Measurements from ENCODE around the gene RNASEL. TPM values are rescaled to one million over a fixed set of nuclear protein-coding genes. Genes with fewer than 3 reads are reported as not detected.

The RNASEL gene
- total RNA-seq, 1 experiment from 2014 or later: 6.4 TPM

GRCh38 chr1:182603646-182604174 is 14.7 kb upstream of the RNASEL start:
- in situ Hi-C loops (cut with HindIII; ENCODE audit: low pct_unique_long_range_greater_than_20kb, low sequenced_read_pairs): no loop called here
- no peak for DNase-seq (ENCODE audit: low read depth)

DNA sequence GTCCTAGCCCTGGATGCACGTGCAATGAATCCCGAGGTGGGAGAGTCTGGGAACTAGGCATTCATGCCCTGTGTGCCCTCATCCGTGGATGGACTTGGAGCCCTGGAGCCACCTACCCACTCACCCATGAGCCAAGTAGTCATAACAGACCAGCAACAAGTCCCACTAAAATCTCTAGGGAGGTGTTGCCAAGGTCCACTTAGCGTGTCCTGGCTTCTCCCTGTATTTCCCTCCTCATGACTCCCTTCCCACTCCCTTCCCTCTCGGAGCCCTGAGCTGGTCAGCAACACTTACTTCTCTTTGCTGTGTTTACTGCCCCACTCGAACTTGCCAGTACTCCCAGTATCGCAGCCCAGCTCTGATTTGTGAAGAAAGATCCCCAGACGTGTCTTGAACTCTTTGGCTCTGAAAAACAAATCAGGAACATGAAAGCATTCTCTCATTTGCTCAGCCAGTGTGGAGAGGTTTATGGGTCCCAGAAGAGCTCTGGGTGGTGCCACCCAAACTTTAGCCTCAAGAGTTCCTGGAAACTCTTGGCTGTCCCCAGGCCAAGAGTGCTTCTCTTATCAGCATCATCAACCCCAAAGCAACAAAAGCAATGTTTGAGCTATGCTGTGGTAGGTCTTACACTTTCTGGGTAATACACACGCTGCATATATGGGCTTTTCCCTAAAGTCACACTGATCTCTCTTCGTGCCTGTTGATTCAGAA is 14.0 kb upstream of the RNASEL start:
- in situ Hi-C loops (cut with HindIII; ENCODE audit: low pct_unique_long_range_greater_than_20kb, low sequenced_read_pairs): no loop called here
- no peak for DNase-seq (ENCODE audit: low read depth)

DNA sequence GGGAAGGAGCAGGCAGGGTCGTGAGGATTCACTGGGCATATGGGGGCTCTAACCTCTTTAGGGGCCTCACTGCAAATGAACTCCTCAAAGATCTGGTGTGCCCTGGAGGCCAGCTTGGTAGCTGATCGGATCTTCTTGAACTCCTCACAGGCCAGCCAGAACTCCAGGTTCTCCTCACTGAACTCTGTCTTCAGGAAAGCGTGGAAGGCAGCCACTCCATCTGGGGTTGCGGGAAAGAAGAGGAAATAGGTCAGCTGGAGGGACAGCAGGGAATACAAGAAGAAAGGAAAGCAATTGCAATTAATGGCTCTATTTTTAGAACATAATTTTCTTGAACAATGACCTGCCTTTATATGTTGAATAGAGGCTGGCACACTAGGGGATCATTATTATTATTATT is 12.9 kb upstream of the RNASEL start:
- DNase-seq (ENCODE audit: low read depth): no peak
- in situ Hi-C loops (cut with HindIII; ENCODE audit: low pct_unique_long_range_greater_than_20kb, low sequenced_read_pairs): no loop called here

- in situ Hi-C loops (cut with HindIII; ENCODE audit: low pct_unique_long_range_greater_than_20kb, low sequenced_read_pairs): no loop called here
- peak; percentile 54 for DNase-seq (ENCODE audit: low read depth)
Measured at GRCh38 chr1:182601416-182601786, 12.3 kb upstream of the RNASEL start.

DNA sequence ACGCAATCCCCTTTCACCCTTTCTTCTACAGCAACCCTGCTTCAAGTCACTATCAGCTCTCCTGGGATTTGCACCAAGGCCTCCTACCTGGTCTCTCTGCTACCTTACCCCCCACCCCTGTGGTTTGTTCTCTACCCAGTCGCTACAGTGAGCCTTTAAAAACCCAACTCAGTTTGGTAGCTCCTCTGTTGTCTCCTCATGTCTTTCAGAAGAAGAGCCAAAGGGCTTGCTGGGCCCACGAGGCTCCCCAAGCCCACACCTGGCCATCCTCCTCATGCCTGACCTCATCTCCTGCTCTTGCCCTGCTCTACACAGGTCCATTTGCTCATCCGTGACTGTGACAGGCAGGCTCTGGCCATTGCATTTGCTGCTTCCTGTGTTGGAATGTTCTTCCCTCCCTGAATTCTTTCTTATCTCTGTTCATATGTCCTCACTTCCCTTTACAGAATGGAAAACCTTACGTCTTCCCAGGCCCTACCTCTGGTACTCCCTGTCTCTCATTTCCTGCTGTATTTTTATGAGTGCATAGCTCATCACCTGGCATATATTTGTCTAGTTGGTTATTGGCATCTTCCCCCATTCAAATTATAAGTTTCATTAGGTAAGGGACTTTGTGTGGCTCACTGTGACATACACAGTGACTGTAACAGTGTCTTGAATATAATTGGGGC is 11.8 kb upstream of the RNASEL start:
- no peak for DNase-seq (ENCODE audit: low read depth)
- in situ Hi-C loops (cut with HindIII; ENCODE audit: low pct_unique_long_range_greater_than_20kb, low sequenced_read_pairs): no loop called here

GRCh38 chr1:182600036-182600713 is 11.1 kb upstream of the RNASEL start:
- DNase-seq (ENCODE audit: low read depth): no peak
- in situ Hi-C loops (cut with HindIII; ENCODE audit: low pct_unique_long_range_greater_than_20kb, low sequenced_read_pairs): no loop called here

DNA sequence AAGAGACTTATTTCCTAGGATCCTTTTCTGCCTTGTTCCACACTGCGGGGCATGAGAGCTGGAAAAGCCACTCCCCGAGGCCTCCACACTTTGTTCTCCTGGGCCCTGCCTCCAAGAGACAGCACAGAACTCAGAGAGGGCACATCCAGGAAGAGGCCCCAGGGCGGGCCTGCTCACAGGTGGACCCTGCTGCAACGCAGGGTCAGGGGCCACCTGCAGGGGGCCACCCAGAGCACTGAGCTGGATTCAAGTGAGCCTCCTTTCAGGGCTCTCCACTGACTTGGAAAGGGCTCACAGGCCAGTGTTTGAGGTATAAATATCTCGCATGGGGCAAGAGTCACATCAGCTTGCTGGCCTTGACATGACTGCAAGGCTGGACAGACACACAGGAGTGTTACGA is 10.3 kb upstream of the RNASEL start:
- in situ Hi-C loops (cut with HindIII; ENCODE audit: low pct_unique_long_range_greater_than_20kb, low sequenced_read_pairs): no loop called here
- DNase-seq (ENCODE audit: low read depth): no peak

GRCh38 chr1:182598296-182598695 is 9.2 kb upstream of the RNASEL start:
- in situ Hi-C loops (cut with HindIII; ENCODE audit: low pct_unique_long_range_greater_than_20kb, low sequenced_read_pairs): no loop called here
- DNase-seq (ENCODE audit: low read depth): no peak

GRCh38 chr1:182596934-182597333 is 7.9 kb upstream of the RNASEL start:
- in situ Hi-C loops (cut with HindIII; ENCODE audit: low pct_unique_long_range_greater_than_20kb, low sequenced_read_pairs): no loop called here
- DNase-seq (ENCODE audit: low read depth): no peak

DNA sequence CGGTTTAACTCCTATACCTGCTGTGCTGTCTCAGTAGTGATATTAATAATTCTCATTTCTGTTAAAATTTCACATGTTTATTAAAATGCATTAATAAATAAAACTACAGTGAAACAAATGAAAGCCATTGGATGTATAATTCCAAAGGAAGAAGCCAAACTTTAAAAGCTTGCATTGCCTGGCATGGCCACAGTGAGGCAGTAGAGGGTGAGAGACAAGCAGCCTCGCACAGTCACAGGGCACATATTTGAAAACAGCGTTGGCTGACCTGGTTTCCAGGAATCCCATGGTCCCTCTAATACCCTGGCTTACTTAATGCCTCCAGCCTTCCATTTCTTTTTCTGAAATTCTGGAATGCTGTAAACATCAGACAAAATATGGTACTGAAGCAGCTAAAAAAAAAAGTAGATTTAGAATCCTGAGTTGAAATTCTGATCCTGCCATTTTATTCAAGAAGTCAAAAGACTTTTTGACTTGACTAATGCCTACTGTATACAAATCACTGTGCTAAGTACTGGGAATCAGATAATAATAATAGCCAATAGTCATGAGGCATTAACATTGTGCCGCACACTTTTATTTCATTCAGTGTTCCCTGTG is 6.7 kb upstream of the RNASEL start:
- in situ Hi-C loops (cut with HindIII; ENCODE audit: low pct_unique_long_range_greater_than_20kb, low sequenced_read_pairs): no loop called here
- DNase-seq (ENCODE audit: low read depth): no peak

DNA sequence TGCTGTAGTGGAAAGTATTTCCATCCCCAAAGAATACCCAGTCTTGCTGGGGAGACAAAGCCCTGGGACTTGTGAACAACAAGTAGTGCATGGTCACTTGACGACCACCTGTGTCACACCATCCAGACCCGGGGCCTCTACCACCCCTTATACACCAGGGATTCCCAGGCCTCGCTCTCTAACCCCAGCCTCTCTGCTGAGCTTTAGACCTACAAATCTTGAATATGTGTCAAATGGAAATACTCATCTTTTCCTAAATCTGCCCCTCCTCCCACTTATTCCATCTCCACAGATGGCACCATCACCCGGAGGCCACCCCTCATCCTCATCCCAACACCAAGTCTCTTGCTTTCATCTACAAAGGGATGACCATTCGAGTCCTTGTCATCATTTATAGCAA is 875 bp upstream of the RNASEL start:
- in situ Hi-C loops (cut with HindIII; ENCODE audit: low pct_unique_long_range_greater_than_20kb, low sequenced_read_pairs): no loop called here
- DNase-seq (ENCODE audit: low read depth): no peak

- in situ Hi-C loops (cut with HindIII; ENCODE audit: low pct_unique_long_range_greater_than_20kb, low sequenced_read_pairs): no loop called here
- DNase-seq (ENCODE audit: low read depth): no peak
Measured at GRCh38 chr1:182589520-182589919, 464 bp upstream of the RNASEL start.

GRCh38 chr1:182587666-182588499 is 1.2 kb downstream of the RNASEL start:
- in situ Hi-C loops (cut with HindIII; ENCODE audit: low pct_unique_long_range_greater_than_20kb, low sequenced_read_pairs): no loop called here
- no peak for DNase-seq (ENCODE audit: low read depth)

DNA sequence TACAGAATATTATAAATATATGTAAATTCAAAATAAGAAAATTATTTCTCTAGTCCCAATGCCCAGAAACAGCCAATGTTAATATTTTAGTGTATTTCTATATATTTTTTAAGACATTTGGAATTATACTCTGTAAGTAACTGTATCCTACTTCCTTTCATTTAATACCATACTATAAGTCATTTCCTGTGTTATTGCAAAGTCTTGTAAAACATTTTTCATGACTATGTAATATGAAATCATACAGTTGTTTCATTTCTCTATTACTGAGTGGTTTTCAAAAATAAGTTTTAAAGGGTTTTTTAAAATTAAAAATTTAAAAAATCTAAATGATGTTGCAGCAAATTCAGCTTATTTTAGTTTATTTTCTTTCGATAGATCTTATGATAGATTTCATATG is 2.0 kb downstream of the RNASEL start:
- DNase-seq (ENCODE audit: low read depth): no peak
- in situ Hi-C loops (cut with HindIII; ENCODE audit: low pct_unique_long_range_greater_than_20kb, low sequenced_read_pairs): no loop called here

DNA sequence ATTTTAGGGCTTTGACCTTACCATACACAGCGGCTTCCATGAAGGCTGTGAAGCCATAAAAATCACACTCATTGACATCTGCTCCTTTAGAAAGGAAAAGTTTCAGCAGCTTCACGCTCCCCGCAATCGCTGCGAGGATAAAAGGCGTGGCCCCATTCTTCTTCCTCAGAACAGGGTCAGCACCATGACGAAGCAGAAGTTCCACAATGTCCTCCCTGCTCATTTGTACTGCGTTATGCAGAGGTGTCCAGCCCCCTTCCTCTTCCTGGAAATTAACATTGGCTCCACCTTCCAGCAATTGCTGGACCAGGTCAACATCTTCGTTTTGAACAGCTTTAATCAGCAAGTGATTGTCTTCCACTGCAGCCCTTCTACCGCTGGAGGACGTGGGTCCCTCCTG is 2.7 kb downstream of the RNASEL start:
- DNase-seq (ENCODE audit: low read depth): no peak
- in situ Hi-C loops (cut with HindIII; ENCODE audit: low pct_unique_long_range_greater_than_20kb, low sequenced_read_pairs): no loop called here

GRCh38 chr1:182584746-182585145 is 4.3 kb downstream of the RNASEL start:
- in situ Hi-C loops (cut with HindIII; ENCODE audit: low pct_unique_long_range_greater_than_20kb, low sequenced_read_pairs): no loop called here
- DNase-seq (ENCODE audit: low read depth): no peak

DNA sequence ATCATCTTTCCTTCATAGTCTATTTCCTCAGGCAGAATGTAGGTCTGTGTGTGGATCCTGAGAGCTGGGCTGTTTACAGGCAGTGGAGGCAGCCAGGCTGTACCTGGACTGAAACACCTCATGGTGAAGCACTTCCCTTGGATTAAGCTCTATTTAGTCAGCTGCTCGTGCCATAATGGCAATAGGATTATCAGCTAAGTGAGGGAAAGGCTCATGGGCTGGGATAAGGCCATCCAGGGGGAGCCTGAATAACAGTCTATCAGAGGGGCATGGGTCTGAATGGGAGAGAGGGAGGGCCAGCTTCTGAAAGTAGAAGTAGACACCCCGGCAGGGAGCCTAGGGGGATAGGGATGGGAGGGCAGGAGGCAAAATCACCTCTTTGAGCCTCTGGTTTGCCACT is 8.3 kb downstream of the RNASEL start:
- in situ Hi-C loops (cut with HindIII; ENCODE audit: low pct_unique_long_range_greater_than_20kb, low sequenced_read_pairs): no loop called here

DNA sequence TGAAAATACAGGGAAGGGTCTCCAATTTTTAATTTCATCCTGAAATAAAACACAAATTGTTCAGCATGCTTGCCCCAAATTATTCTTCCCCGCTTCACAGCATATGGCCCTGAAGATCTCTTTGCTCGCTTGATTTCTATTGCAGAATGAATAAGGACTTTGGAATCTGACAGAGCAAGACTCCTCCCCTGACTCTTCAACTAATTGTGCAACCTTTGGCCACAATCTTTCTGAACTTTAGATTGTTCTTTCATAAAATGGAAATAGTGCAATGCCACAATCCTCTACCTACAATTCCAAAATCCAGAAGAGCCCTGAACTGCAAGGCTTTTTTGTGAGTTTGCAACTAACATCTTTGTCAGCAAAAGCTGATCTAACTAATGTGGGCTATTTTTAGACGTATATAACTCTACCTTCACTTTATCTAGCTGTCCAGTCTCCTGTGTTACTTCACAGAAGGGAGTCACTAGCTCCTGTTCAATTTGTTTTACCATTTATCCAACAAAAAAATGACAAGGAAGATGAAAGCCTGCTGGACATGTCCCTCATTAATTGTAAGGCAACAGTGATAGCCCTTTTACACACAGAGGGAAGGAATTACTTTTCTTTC is 13.4 kb downstream of the RNASEL start:
- peak; percentile 23 for DNase-seq (ENCODE audit: low read depth)
- in situ Hi-C loops (cut with HindIII; ENCODE audit: low pct_unique_long_range_greater_than_20kb, low sequenced_read_pairs): no loop called here

More for the DNA sequence above, 8.3 kb downstream of the RNASEL start:
- DNase-seq (ENCODE audit: low read depth): no peak
